Stimulated activated CD4-positive, alpha-beta T cell treated with anti-CD3 and anti-CD28 coated beads, Interleukin-1b, Interleukin-23, amount 100 ng/mL, for 24 hours (primary cell): ENCODE data around the gene CALHM6.
"Not testable (repeated sequence)": the region's sequence is repeated elsewhere in the genome, so short reads cannot be mapped to it uniquely, and the experiment has no call there.

Experiments used
- DNase-seq, 4 experiments: peaks; one replicate each; pipeline ENCODE4 v3.0.0-alpha.2; 2020; ENCODE audit warnings: low read depth in 4 of 4, low spot score in 1 of 4

Gene CALHM6

GRCh38 chr6:116472706-116473105, 11.5 kb downstream of the CALHM6 start:
- no peak for DNase-seq

GRCh38 chr6:116475141-116475540, 14.0 kb downstream of the CALHM6 start:
- DNase-seq: no peak

- no peak for DNase-seq
Observed at GRCh38 chr6:116476002-116476678, 15.0 kb downstream of the CALHM6 start.

- no peak for DNase-seq
Observed at GRCh38 chr6:116482780-116483179, 21.6 kb downstream of the CALHM6 start.

GRCh38 chr6:116483616-116484015, 22.4 kb downstream of the CALHM6 start:
- no peak for DNase-seq

- no peak for DNase-seq
Observed at GRCh38 chr6:116485559-116486184, 24.5 kb downstream of the CALHM6 start.

- DNase-seq: no peak
Observed at GRCh38 chr6:116491610-116492330, 30.6 kb downstream of the CALHM6 start.

- no peak for DNase-seq
Observed at GRCh38 chr6:116492331-116493067, 31.3 kb downstream of the CALHM6 start.

- DNase-seq: not testable (repeated sequence)
Observed at GRCh38 chr6:116495161-116495560, 34.0 kb downstream of the CALHM6 start.

- no peak for DNase-seq
Observed at GRCh38 chr6:116497113-116497676, 36.0 kb downstream of the CALHM6 start.

- no peak for DNase-seq
Observed at GRCh38 chr6:116500969-116501433, 39.8 kb downstream of the CALHM6 start.

GRCh38 chr6:116507324-116507723, 46.1 kb downstream of the CALHM6 start:
- no peak for DNase-seq

GRCh38 chr6:116508527-116508926, 47.4 kb downstream of the CALHM6 start:
- no peak for DNase-seq

- DNase-seq: no peak
Observed at GRCh38 chr6:116511424-116512110, 50.4 kb downstream of the CALHM6 start, which contains the start of gene CALHM5. CALHM5 (plus strand) TSS chr6:116511639; CDS start chr6:116511697, 58 bp downstream.

GRCh38 chr6:116512111-116512559, 51.0 kb downstream of the CALHM6 start:
- no peak for DNase-seq

- no peak for DNase-seq
Observed at GRCh38 chr6:116512734-116513133, 51.6 kb downstream of the CALHM6 start.
